Activated naive CD4-positive, alpha-beta T cell treated with anti-CD3 and anti-CD28 coated beads, Interleukin-2, amount 10 ng/mL, durations not matched to agents 7 days and 5 days (primary cell): ENCODE data around the gene TNNT2.

Experiments used
- CTCF ChIA-PET: fragments of 350-600 bp; sonication (Branson Sonifier 250); formaldehyde crosslinking; loops from one replicate; lab custom pipeline; 2021; ENCODE audit warnings: antibody characterized with exemption; lab: Charles Lee
- DNase-seq: peaks from one replicate; pipeline ENCODE4 v3.0.0-alpha.2; 2020
- H3K27ac Mint-ChIP-seq: one replicate; pipeline ENCODE4 v1.8.0; 2021; ENCODE audit warnings: mild to moderate bottlenecking, moderate library complexity, mixed read lengths
- H3K27me3 Mint-ChIP-seq: one replicate; pipeline ENCODE4 v1.8.0; 2021; ENCODE audit warnings: mild to moderate bottlenecking, mixed read lengths
- H3K36me3 Mint-ChIP-seq: one replicate; pipeline ENCODE4 v1.8.0; 2021; ENCODE audit warnings: mixed read lengths
- H3K4me1 Mint-ChIP-seq: one replicate; pipeline ENCODE4 v1.8.0; 2021; ENCODE audit warnings: mixed read lengths
- H3K4me3 Mint-ChIP-seq: one replicate; pipeline ENCODE4 v1.8.0; 2021; ENCODE audit warnings: mild to moderate bottlenecking, moderate library complexity, mixed read lengths
- H3K9me3 Mint-ChIP-seq: one replicate; pipeline ENCODE4 v1.8.0; 2021; ENCODE audit warnings: mixed read lengths

Gene TNNT2

DNA sequence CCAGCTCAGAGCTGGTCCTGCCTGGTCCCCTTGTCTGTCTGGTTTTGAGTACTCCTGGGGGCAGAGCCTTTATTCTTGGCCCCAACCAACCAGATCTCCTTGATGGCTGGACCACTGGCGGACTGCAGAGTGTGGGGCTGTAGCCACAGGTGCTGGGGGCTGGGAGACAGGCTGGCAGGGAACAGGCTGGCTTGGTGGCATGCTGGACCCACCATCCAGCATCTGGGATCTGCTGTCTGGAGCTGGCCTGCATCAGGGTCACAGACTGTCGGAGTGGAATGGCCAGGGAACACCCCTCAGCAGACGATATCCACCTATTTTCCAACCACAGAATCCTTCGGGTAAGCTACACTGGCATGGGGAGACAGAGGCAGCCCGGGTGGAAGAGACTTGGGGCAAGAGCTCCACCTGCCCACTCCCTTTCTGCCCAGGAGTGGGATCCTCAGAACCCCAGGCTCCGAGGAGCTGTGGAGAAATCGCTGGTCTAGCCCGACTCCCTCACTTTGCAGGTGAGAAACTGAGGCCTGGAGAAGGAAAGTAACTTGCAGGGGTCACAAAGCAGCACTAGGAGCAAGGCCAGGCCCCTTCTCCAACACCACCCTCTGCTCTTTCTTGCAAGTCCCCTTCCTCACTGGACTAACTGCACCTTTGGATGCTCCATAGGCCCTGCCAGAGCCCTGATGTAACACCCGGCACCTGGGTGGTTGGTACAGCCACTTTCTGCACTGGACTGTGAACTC, 40.6 kb downstream of the TNNT2 start:
- CTCF ChIA-PET = no interaction called here
- Mint-ChIP-seq H3K4me1 (no peaks in the 10 kb centered on the region), H3K27me3 (peaks cover 12% of the 10 kb centered on the region)

DNA sequence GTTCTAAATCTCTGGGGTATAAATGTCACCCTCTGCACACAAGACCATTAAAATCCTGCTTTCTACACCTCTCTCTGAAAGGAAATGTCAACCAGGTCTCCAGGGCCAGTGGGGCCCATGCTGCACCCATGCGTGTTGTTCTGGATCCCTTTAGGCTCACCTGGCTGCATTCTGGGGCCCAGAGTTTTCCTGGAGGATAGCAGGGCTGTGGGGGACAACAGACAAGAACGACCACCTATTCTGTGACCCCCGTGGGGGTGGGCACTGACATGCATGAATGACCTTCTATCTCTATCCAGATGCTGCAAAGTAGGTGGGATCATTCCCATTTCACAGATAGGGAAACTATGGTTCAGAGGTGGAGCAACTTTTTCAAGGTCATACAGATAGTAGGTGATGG, 41.6 kb downstream of the TNNT2 start:
- no peak overlapping the region for H3K27ac Mint-ChIP-seq
- no peak for DNase-seq
- H3K4me1 Mint-ChIP-seq = no peaks in the 10 kb centered on the region
- H3K36me3 Mint-ChIP-seq = no peaks in the 10 kb centered on the region
- no peak overlapping the region for H3K4me3 Mint-ChIP-seq
- CTCF ChIA-PET = no interaction called here
- H3K9me3 Mint-ChIP-seq = no peaks in the 10 kb centered on the region
- peaks cover 13% of the 10 kb centered on the region for H3K27me3 Mint-ChIP-seq

More for the DNA sequence above, 40.6 kb downstream of the TNNT2 start:
- no peak for DNase-seq
- no peaks in the 10 kb centered on the region for H3K36me3 Mint-ChIP-seq
- H3K9me3 Mint-ChIP-seq = no peaks in the 10 kb centered on the region
- H3K4me3 Mint-ChIP-seq = no peak overlapping the region
- no peak overlapping the region for H3K27ac Mint-ChIP-seq

GRCh38 chr1:201335174-201335870, 42.2 kb downstream of the TNNT2 start:
- no peak overlapping the region for H3K27ac Mint-ChIP-seq
- H3K4me3 Mint-ChIP-seq = no peak overlapping the region
- no peak for DNase-seq
- H3K27me3 Mint-ChIP-seq = peaks cover 18% of the 10 kb centered on the region
- H3K36me3 Mint-ChIP-seq = no peaks in the 10 kb centered on the region
- H3K9me3 Mint-ChIP-seq = no peaks in the 10 kb centered on the region
- H3K4me1 Mint-ChIP-seq = no peaks in the 10 kb centered on the region
- CTCF ChIA-PET = no interaction called here

- H3K4me1 Mint-ChIP-seq = no peaks in the 10 kb centered on the region
- no peak for DNase-seq
- no peaks in the 10 kb centered on the region for H3K36me3 Mint-ChIP-seq
- H3K4me3 Mint-ChIP-seq = no peak overlapping the region
- no peak overlapping the region for H3K27ac Mint-ChIP-seq
- peaks cover 22% of the 10 kb centered on the region for H3K27me3 Mint-ChIP-seq
- CTCF ChIA-PET = interaction anchor here (1.3 kb wide), 1 partner anchor 27 kb away, joined by 4 read pairs; no protein-coding TSS in a partner anchor
- no peaks in the 10 kb centered on the region for H3K9me3 Mint-ChIP-seq
These were observed 42.9 kb downstream of the TNNT2 start for GRCh38 chr1:201334325-201335173.

DNA sequence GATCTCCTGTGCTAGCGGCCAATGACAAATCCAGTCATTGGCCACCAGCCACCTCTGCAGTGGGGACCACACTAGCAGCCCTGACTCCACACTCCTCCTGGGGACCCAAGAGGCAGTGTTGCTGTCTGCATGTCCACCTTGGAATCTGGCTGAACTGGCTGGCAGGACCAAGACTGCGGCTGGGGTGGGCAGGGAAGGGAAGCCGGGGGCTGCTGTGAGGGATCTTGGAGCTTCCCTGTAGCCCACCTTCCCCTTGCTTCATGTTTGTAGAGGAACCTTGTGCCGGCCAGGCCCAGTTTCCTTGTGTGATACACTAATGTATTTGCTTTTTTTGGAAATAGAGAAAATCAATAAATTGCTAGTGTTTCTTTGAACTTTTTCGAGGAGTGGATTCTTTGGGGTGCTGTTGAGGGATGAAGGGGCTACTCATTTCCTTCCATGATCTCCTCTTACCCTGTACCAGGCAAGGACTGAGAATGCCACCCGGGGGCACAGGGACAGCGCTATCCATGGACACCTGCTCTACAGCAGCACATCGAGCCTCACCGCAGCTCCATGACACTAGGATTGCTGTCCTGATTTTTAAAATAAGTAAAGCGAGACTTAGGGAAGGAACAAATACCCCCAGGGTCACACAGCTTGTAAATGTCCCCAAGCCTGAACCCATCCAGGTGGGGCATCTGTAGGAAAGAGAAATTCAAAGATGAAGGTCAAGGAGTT, 44.7 kb downstream of the TNNT2 start:
- Mint-ChIP-seq H3K9me3 (no peaks in the 10 kb centered on the region), H3K4me3 (no peak overlapping the region), H3K27me3 (peaks cover 25% of the 10 kb centered on the region), H3K27ac (no peak overlapping the region), H3K36me3 (no peaks in the 10 kb centered on the region), H3K4me1 (no peaks in the 10 kb centered on the region)
- DNase-seq = no peak
- CTCF ChIA-PET = no interaction called here

DNA sequence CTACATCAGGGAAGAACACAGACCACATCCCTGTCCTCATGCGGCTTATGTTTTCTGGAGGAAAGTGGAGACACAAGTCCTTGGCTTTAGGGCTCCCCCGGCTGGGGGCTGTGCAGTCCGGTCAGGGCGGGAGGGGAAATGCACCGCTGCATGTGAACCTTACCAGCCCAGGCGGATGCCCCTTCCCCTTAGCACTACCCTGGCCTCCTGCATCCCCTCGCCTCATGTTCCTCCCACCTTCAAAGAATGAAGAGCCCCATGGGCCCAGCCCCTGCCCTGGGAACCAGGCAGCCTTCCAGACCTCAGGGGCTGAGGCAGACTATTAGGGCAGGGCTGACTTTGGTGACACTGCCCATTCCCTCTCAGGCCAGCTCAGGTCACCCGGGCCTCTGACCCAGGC, 45.5 kb downstream of the TNNT2 start:
- H3K4me3 Mint-ChIP-seq = no peak overlapping the region
- no peak overlapping the region for H3K27ac Mint-ChIP-seq

GRCh38 chr1:201331166-201331565, 46.3 kb downstream of the TNNT2 start:
- no peaks in the 10 kb centered on the region for H3K9me3 Mint-ChIP-seq
- H3K27ac Mint-ChIP-seq = no peak overlapping the region
- no peaks in the 10 kb centered on the region for H3K4me1 Mint-ChIP-seq
- no peak for DNase-seq
- no peaks in the 10 kb centered on the region for H3K36me3 Mint-ChIP-seq
- no peak overlapping the region for H3K4me3 Mint-ChIP-seq
- CTCF ChIA-PET = no interaction called here
- H3K27me3 Mint-ChIP-seq = peaks cover 26% of the 10 kb centered on the region

More for the DNA sequence above, 45.5 kb downstream of the TNNT2 start:
- CTCF ChIA-PET = no interaction called here
- no peak for DNase-seq
- H3K4me1 Mint-ChIP-seq = no peaks in the 10 kb centered on the region
- no peaks in the 10 kb centered on the region for H3K36me3 Mint-ChIP-seq
- peaks cover 27% of the 10 kb centered on the region for H3K27me3 Mint-ChIP-seq
- H3K9me3 Mint-ChIP-seq = no peaks in the 10 kb centered on the region

DNA sequence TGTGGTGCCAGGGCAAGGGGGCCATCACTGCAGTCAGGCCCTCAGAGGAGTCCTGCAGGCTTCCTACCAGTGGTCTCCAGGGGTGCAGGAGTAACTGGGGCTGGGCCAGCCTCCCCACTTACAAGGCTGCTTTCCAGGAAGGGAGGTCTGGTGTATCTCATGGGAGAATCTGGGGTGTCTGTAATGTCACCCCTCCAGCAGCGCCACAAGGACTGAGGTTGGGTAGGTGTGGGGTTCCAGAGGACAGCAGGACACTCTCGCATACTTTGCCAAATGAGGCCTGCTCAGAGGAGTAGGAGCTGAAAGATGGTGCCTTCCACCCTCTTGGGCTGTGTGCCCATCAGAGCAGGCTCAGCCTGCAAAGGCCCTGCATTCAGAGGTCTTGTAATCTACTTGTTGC, 46.9 kb downstream of the TNNT2 start:
- DNase-seq = no peak
- CTCF ChIA-PET = no interaction called here
- Mint-ChIP-seq H3K4me3 (no peak overlapping the region), H3K36me3 (no peaks in the 10 kb centered on the region), H3K9me3 (no peaks in the 10 kb centered on the region), H3K27me3 (peaks cover 32% of the 10 kb centered on the region), H3K27ac (no peak overlapping the region), H3K4me1 (no peaks in the 10 kb centered on the region)

DNA sequence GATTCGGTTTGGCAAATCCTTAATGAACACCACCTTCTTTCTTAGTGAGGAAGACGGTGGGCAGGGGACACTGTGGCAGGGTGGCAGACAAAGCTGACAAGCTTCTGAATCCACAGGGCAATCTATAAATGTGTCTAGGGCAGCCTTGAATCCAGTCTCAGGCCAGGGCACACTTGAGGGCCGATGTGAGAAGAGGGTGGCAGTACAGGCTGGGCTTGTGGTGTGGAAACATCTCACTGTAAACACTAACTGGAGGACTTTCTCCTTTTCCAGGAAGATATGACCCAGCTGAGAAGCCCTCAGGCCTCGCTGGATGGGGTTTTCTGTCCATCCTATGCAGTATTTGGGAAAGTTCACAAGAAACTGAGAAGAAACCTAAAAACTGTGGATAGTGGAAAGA, 47.7 kb downstream of the TNNT2 start:
- Mint-ChIP-seq H3K36me3 (no peaks in the 10 kb centered on the region), H3K27me3 (peaks cover 33% of the 10 kb centered on the region), H3K4me3 (no peak overlapping the region), H3K4me1 (no peaks in the 10 kb centered on the region), H3K27ac (no peak overlapping the region), H3K9me3 (no peaks in the 10 kb centered on the region)
- CTCF ChIA-PET = no interaction called here
- DNase-seq = no peak

DNA sequence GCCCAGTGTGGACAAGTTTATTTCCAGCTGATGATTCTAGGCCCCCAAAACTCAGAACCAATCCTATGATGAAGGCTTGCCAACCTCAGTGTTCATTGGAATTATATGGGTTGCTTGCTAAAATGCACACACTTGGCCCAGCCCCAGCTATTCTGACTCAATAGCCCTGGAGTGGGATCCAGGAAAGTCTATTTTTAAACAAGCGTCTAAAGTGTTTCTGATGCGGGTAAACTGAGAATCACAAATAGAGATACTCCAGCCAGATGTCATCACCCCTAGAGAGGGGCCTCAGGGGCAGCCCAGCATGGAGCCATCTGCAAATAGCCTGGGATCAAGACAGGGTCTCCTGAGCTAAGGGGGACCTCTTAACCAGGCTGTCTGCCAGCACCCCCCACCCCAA, 48.2 kb downstream of the TNNT2 start:
- H3K4me1 Mint-ChIP-seq = no peaks in the 10 kb centered on the region
- H3K9me3 Mint-ChIP-seq = no peaks in the 10 kb centered on the region
- DNase-seq = no peak
- no peak overlapping the region for H3K4me3 Mint-ChIP-seq
- H3K27me3 Mint-ChIP-seq = peaks cover 33% of the 10 kb centered on the region
- H3K27ac Mint-ChIP-seq = no peak overlapping the region
- H3K36me3 Mint-ChIP-seq = no peaks in the 10 kb centered on the region
- CTCF ChIA-PET = no interaction called here

DNA sequence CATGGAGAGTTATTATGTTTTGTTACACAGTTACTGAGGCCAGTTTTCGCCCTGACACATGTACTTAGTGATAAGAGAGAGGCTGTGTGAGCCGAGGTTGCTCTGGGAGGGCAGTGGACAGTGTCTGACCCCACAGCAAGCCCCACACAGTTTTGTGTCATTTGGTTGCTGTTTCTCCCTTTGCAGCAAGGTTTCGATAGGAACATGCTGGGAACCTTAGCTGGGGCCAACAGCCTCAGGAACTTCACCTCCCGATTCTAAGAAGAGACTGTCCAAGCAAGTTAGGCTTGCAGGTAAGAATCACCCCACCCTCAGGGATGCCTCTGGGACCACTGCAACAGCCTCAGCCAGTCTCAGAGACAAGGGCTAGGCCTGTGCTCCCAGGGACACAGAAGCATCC, 48.9 kb downstream of the TNNT2 start:
- no peaks in the 10 kb centered on the region for H3K4me1 Mint-ChIP-seq
- DNase-seq = no peak
- H3K4me3 Mint-ChIP-seq = no peak overlapping the region
- no peaks in the 10 kb centered on the region for H3K9me3 Mint-ChIP-seq
- peaks cover 33% of the 10 kb centered on the region for H3K27me3 Mint-ChIP-seq
- no peak overlapping the region for H3K27ac Mint-ChIP-seq
- CTCF ChIA-PET = no interaction called here
- H3K36me3 Mint-ChIP-seq = no peaks in the 10 kb centered on the region

DNA sequence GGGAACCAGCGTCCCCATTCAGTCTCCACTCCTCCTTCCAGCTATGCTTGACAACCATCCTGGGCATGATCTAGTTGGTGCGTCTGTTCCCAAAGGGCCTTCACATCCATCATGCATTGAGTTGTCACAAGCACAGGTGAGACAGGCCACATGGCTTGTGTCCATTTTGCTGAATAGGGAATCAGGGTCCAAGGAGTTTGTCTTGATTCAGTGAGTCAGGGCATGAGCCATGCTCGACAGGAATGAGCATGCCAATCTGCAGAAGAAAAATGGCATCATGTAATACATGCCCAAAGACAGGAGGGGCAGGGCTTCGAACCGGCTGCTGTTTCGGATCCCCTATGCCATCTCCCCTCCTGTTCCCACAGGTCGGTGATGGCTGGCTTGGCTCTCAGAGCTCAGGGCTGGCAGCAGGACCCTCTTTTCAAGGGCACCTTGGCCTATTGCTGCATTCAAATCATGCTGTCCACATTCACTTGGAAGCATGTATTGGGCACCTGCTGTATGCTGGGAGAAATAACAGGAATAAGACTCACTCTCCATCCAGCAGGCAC, 49.7 kb downstream of the TNNT2 start:
- H3K27ac Mint-ChIP-seq = no peak overlapping the region
- H3K36me3 Mint-ChIP-seq = no peaks in the 10 kb centered on the region
- no peak for DNase-seq
- no peaks in the 10 kb centered on the region for H3K4me1 Mint-ChIP-seq
- no peak overlapping the region for H3K4me3 Mint-ChIP-seq
- peaks cover 33% of the 10 kb centered on the region for H3K27me3 Mint-ChIP-seq
- no peaks in the 10 kb centered on the region for H3K9me3 Mint-ChIP-seq
- CTCF ChIA-PET = interaction anchor here (2.3 kb wide), 1 partner anchor 12 kb away, joined by 6 read pairs; no protein-coding TSS in a partner anchor

DNA sequence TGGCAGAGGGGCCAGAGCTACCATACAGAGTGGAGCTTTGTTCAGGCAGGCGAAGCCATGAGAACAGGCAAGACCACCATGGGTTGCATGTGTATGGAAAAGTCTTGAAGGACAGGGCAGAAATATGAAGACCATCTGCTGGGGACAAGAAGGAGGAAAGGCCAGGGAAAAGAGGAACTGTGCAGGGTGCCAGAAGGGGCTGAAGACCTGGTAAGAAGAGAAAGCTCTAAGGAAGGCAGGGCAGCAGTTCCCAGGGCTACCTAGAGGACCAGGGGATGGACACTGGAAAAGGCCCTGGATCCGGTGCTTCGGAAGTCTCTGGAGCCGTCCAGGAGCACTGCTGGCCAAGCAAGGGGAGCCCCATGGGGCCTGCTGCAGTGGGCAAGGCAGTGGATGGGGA, 50.8 kb downstream of the TNNT2 start:
- CTCF ChIA-PET = interaction anchor here (2.3 kb wide), 1 partner anchor 11 kb away, joined by 6 read pairs; no protein-coding TSS in a partner anchor
- H3K27ac Mint-ChIP-seq = no peak overlapping the region

More for the DNA sequence above, 50.8 kb downstream of the TNNT2 start:
- H3K36me3 Mint-ChIP-seq = no peaks in the 10 kb centered on the region
- no peak for DNase-seq
- no peaks in the 10 kb centered on the region for H3K4me1 Mint-ChIP-seq
- no peak overlapping the region for H3K4me3 Mint-ChIP-seq
- peaks cover 38% of the 10 kb centered on the region for H3K27me3 Mint-ChIP-seq
- no peaks in the 10 kb centered on the region for H3K9me3 Mint-ChIP-seq
